Retina (tissue), 1 donor: ENCODE results near the gene COL5A3.
"Not testable (repeated sequence)": the region's sequence is repeated elsewhere in the genome, so short reads cannot be mapped to it uniquely, and the experiment has no call there.

Experiments used
- DNase-seq: peaks from one replicate; pipeline ENCODE4 v3.0.0-alpha.2; 2016

Gene COL5A3

GRCh38 chr19:9935506-9936325, 74.6 kb downstream of the COL5A3 start:
- DNase-seq, result peak; percentile 56

- peak; percentile 86 for DNase-seq
Observed at GRCh38 chr19:9934132-9934950, 76.0 kb downstream of the COL5A3 start.

- DNase-seq, result no peak
Observed at GRCh38 chr19:9932835-9933234, 77.5 kb downstream of the COL5A3 start.

GRCh38 chr19:9931629-9932028, 78.7 kb downstream of the COL5A3 start:
- no peak for DNase-seq

- no peak for DNase-seq
Observed at GRCh38 chr19:9923440-9923839, 86.9 kb downstream of the COL5A3 start.

- not testable (repeated sequence) for DNase-seq
Observed at GRCh38 chr19:9922782-9923379, 87.4 kb downstream of the COL5A3 start.

- DNase-seq, result peak; percentile 38
Observed at GRCh38 chr19:9917321-9917720, 93.0 kb downstream of the COL5A3 start.

GRCh38 chr19:9916719-9917118, 93.6 kb downstream of the COL5A3 start:
- no peak for DNase-seq

- peak; percentile 85 for DNase-seq
Observed at GRCh38 chr19:9914315-9915207, 95.7 kb downstream of the COL5A3 start.

- DNase-seq, result no peak
Observed at GRCh38 chr19:9914001-9914314, 96.3 kb downstream of the COL5A3 start.

GRCh38 chr19:9913237-9914000, 96.9 kb downstream of the COL5A3 start:
- DNase-seq, result peak; percentile 17

GRCh38 chr19:9912551-9913236, 97.6 kb downstream of the COL5A3 start:
- peak; percentile 15 for DNase-seq

- no peak for DNase-seq
Observed at GRCh38 chr19:9911524-9912185, 98.6 kb downstream of the COL5A3 start.

- no peak for DNase-seq
Observed at GRCh38 chr19:9910625-9911024, 99.7 kb downstream of the COL5A3 start.
